Measurements from ENCODE around the gene TATDN2.

The TATDN2 gene

DNA sequence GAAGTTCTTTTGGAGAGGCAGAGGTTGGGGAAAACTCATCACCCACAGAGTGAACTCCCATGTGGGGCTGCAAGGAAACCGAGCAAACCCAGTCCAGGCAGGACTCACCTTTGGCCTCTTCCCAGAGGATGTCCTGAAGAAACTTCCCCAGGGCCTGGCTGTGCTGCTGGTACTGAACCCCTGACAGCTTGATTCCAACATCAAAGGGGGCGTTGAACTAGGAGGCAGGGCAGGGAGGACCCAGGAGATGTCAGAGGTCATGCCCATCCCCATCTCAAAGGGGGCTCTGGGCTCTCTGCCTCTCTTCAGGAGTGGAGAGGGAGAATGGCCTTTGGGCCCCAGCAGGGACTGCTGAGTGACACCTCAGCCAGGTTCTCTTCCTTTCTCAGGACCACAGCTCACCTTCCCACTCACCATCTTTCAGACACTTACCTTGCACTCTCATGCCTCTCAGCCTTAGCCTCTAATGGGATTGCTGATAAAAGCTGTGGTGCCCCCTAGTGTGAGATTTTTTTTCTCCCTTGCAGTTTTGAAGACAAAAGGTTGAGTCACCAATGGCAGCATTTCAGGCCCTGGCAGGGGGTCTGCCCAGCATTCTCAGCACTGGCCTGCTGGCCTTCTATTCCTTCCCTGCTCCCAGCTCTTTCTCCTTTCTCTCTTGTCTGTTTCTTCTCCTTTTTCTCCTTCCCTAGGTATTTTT lies 38.5 kb downstream of the TATDN2 start:
- Histone ChIP-seq H3K27me3 (no peaks in the 10 kb centered on the region), H3K4me3 (ENCODE audit: low read depth in 1 of 2, low read length in 1 of 2) (no peak overlapping the region), H3K9me3 (no peaks in the 10 kb centered on the region), H3K4me1 (ENCODE audit: control insufficient read depth in 1 of 2, insufficient read depth in 1 of 2, low read depth in 1 of 2, low read length in 1 of 2) (peaks cover 6 to 8% of the 10 kb centered on the region in 2 experiments), H3K27ac (peak overlapping the region; percentile 35), H3K36me3 (peaks cover 82% of the 10 kb centered on the region)
- TF ChIP-seq, protein P1, sequence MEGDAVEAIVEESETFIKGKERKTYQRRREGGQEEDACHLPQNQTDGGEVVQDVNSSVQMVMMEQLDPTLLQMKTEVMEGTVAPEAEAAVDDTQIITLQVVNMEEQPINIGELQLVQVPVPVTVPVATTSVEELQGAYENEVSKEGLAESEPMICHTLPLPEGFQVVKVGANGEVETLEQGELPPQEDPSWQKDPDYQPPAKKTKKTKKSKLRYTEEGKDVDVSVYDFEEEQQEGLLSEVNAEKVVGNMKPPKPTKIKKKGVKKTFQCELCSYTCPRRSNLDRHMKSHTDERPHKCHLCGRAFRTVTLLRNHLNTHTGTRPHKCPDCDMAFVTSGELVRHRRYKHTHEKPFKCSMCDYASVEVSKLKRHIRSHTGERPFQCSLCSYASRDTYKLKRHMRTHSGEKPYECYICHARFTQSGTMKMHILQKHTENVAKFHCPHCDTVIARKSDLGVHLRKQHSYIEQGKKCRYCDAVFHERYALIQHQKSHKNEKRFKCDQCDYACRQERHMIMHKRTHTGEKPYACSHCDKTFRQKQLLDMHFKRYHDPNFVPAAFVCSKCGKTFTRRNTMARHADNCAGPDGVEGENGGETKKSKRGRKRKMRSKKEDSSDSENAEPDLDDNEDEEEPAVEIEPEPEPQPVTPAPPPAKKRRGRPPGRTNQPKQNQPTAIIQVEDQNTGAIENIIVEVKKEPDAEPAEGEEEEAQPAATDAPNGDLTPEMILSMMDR (IDR thresholded peaks at IDR 0.05): no peak

DNA sequence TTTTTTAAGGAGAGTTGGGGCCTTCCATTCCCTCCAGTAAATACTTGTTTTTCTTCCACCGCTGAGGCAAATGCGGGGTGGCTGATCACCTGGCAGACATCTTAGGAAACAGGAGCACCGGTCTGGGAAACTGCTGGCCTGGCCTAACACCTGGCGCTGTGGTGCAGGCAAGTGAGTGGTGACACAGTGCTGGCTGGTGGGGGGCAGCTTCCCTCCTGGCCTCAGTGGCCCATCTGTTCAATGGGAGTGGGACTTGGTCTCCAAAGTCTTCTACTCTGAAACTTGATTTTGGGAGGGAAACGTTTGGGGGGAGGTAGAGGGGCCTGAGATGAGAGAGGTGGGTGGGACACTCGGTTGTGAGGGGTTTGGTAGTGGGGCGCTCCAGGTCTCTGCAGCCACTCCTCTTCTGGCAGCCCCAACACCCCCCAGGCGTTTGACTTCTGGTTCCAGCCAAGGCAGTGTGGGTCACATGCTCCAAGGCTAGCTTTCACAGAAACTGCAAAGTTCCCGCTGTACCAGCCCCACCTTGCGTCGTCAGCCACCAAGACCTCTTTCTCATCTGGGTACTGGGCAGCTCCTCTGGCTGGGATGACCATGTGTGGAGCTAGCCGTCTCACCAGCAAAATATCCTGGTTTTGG lies 39.8 kb downstream of the TATDN2 start:
- Histone ChIP-seq H3K27ac (no peak overlapping the region), H3K27me3 (no peaks in the 10 kb centered on the region), H3K36me3 (peaks cover 78% of the 10 kb centered on the region), H3K9me3 (no peaks in the 10 kb centered on the region), H3K4me3 (ENCODE audit: low read depth in 1 of 2, low read length in 1 of 2) (no peak overlapping the region), H3K4me1 (ENCODE audit: control insufficient read depth in 1 of 2, insufficient read depth in 1 of 2, low read depth in 1 of 2, low read length in 1 of 2) (peaks cover 19 to 21% of the 10 kb centered on the region in 2 experiments)
- TF ChIP-seq, protein P1 (IDR thresholded peaks at IDR 0.05): no peak

DNA sequence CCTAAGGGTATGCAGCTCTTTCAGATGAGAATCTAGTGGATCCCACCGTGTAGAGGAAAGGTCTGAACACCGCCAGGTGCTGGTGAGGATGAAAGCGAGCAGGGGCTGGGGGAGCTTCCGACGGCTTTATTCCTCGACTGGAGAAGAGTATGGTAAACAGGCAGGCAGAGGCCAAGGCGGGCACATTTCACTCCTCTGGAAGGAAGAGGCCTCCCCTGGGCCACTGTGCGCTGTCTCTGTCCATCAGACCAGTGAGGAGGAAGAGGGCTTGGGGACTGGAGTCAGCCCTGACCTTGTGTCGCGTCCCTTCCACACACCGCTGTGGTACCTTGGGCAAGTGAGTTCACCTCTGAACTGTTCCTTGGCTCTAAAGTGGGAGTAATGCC lies 40.3 kb downstream of the TATDN2 start:
- Histone ChIP-seq H3K27me3 (no peaks in the 10 kb centered on the region), H3K36me3 (peaks cover 73% of the 10 kb centered on the region), H3K9me3 (no peaks in the 10 kb centered on the region), H3K4me3 (ENCODE audit: low read depth in 1 of 2, low read length in 1 of 2) (no peak overlapping the region), H3K27ac (no peak overlapping the region), H3K4me1 (ENCODE audit: control insufficient read depth in 1 of 2, insufficient read depth in 1 of 2, low read depth in 1 of 2, low read length in 1 of 2) (peaks cover 24 to 26% of the 10 kb centered on the region in 2 experiments)
- TF ChIP-seq, protein P1 (IDR thresholded peaks at IDR 0.05): no peak

DNA sequence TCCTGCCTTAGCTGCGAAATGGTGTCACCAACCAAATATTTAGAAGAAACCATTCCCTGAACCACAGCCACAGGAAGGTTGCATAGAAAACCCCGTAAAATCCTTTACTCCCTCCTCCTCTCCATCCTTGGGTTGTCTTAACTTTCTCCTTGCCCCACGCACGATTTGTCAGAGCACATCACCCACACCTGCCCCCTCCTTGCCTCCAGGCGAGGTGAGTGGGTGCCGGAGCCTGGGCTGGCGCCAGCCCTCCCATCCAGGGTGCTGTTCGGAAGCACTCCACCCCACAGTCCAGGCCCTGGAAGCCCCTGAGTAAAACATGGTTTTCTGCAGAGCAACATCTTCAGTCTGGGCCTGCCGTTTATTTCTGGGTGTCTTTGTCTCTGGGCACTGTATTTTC lies 40.8 kb downstream of the TATDN2 start:
- H3K9me3 ChIP-seq: no peaks in the 10 kb centered on the region
- H3K4me3 ChIP-seq (ENCODE audit: low read depth in 1 of 2, low read length in 1 of 2): no peak overlapping the region
- peaks cover 29 to 31% of the 10 kb centered on the region in 2 experiments for H3K4me1 ChIP-seq (ENCODE audit: control insufficient read depth in 1 of 2, insufficient read depth in 1 of 2, low read depth in 1 of 2, low read length in 1 of 2)
- no peak overlapping the region for H3K27ac ChIP-seq
- H3K27me3 ChIP-seq: no peaks in the 10 kb centered on the region
- TF ChIP-seq, protein P1 (IDR thresholded peaks at IDR 0.05): no peak
- H3K36me3 ChIP-seq: peaks cover 67% of the 10 kb centered on the region

DNA sequence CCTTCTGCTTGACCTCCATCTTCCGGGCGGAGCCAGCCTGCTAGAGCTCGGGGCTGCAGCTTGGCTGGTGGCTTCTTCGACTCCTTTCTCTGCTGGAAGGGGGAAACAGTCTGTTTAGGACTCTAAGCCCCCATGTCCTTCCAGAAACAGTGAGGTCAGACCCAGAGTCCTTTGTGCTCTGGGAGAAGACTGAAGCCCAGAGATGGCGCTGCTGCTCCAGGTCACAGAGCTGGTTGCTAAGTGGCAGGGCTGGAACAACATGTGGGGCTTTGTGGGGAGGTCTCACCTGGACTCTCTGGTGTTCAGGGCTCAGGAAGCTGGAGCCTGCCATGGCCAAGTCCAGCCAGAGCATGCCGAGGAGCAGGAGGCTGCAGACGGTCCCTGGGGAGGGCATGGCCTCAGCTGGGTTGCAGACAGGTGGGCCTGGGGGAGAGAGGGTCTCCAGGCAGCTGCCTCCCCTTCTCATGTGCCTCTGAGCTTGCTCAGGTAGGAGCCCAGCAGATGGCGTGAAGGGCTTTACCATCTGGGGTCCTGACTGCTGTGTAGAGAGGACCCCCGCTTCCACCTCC lies 41.6 kb downstream of the TATDN2 start:
- Histone ChIP-seq H3K27me3 (no peaks in the 10 kb centered on the region), H3K36me3 (peaks cover 62% of the 10 kb centered on the region), H3K27ac (peak overlapping the region; percentile 96), H3K4me3 (ENCODE audit: low read depth in 1 of 2, low read length in 1 of 2) (no peak overlapping the region), H3K9me3 (no peaks in the 10 kb centered on the region), H3K4me1 (ENCODE audit: control insufficient read depth in 1 of 2, insufficient read depth in 1 of 2, low read depth in 1 of 2, low read length in 1 of 2) (peaks cover 36 to 38% of the 10 kb centered on the region in 2 experiments)
- TF ChIP-seq, protein P1 (IDR thresholded peaks at IDR 0.05): no peak

Data from neutrophil (primary cell).